Upper lobe of left lung (tissue), 4 donors: ENCODE results near the gene TBC1D1.

Experiments used
- CTCF ChIP-seq, 6 experiments: fragments of 450-650 bp in 4 of 6; fragments of 200-600 bp in 2 of 6; sonication (generic) in 2 of 6; IDR thresholded peaks; one replicate each; pipeline ENCODE4 v1.5.1; 2016 to 2019; ENCODE audit warnings: antibody characterized with exemption in 6 of 6
- EP300 ChIP-seq, 4 donors: sonication (generic); formaldehyde crosslinking; IDR thresholded peaks; one replicate each; pipeline ENCODE4 v1.5.1; 2017; ENCODE audit warnings: antibody characterized with exemption in 4 of 4, control low read depth in 2 of 4
- POLR2A ChIP-seq, 4 donors: fragments of 450-650 bp; IDR thresholded peaks; one replicate each; pipeline ENCODE4 v1.5.1; 2016 to 2017; ENCODE audit warnings: antibody characterized with exemption in 4 of 4, mild to moderate bottlenecking in 2 of 4
- POLR2AphosphoS5 ChIP-seq, 2 donors: sonication (generic); formaldehyde crosslinking; IDR thresholded peaks; one replicate each; pipeline ENCODE4 v1.5.1; 2017; ENCODE audit warnings: antibody characterized with exemption in 2 of 2

GRCh38 chr4:38094419-38094818 is 203.5 kb downstream of the TBC1D1 start:
- TF ChIP-seq CTCF (IDR thresholded peaks at IDR 0.05) (no peak), POLR2A (IDR thresholded peaks at IDR 0.05) (no peak), EP300 (IDR thresholded peaks at IDR 0.05) (no peak), POLR2AphosphoS5 (IDR thresholded peaks at IDR 0.05) (no peak)
